Mesendoderm (in vitro differentiated cells): ENCODE results near the gene TBL1X.

Experiments used
- DNase-seq: peaks from one replicate; pipeline ENCODE4 v3.0.0; 2013
- H2AK5ac ChIP-seq: 2 replicates; pipeline ENCODE4 v1.6.1; 2013; ENCODE audit warnings: low read length, inconsistent platforms
- H2BK120ac ChIP-seq: 2 replicates; pipeline ENCODE4 v1.6.1; 2013; ENCODE audit warnings: low read depth, mild to moderate bottlenecking, low read length, moderate library complexity, mixed read lengths
- H2BK15ac ChIP-seq: replicated peaks from 2 replicates; pipeline ENCODE4 v1.6.1; 2013; ENCODE audit warnings: low read depth, mild to moderate bottlenecking, moderate library complexity
- H2BK5ac ChIP-seq: 2 replicates; pipeline ENCODE4 v1.6.1; 2013; ENCODE audit warnings: low read length, inconsistent platforms
- H3K18ac ChIP-seq: 2 replicates; pipeline ENCODE4 v1.6.1; 2013; ENCODE audit warnings: mild to moderate bottlenecking, low read length, mixed read lengths
- H3K23ac ChIP-seq: one replicate; pipeline ENCODE4 v1.6.1; 2013; ENCODE audit warnings: low read length
- H3K27ac ChIP-seq: 2 replicates; pipeline ENCODE4 v1.5.1; 2013; ENCODE audit warnings: low read depth, mild to moderate bottlenecking, inconsistent platforms, low read length, moderate library complexity
- H3K27me3 ChIP-seq: 2 replicates; pipeline ENCODE4 v1.6.1; 2013; ENCODE audit warnings: low read length, control low read depth, mild to moderate bottlenecking, inconsistent platforms; ENCODE audit not compliant: insufficient read depth, poor library complexity
- H3K36me3 ChIP-seq: 2 replicates; pipeline ENCODE4 v1.6.1; 2013; ENCODE audit warnings: low read length, inconsistent platforms; ENCODE audit not compliant: control insufficient read depth, insufficient read depth
- H3K4ac ChIP-seq: one replicate; pipeline ENCODE4 v1.6.1; 2013; ENCODE audit warnings: low read depth, mild to moderate bottlenecking, low read length, moderate library complexity
- H3K4me1 ChIP-seq: 2 replicates; pipeline ENCODE4 v1.6.1; 2013; ENCODE audit warnings: low read depth, low read length, inconsistent platforms; ENCODE audit not compliant: control insufficient read depth
- H3K4me2 ChIP-seq: 2 replicates; pipeline ENCODE4 v1.6.1; 2013; ENCODE audit warnings: low read length
- H3K4me3 ChIP-seq: 2 replicates; pipeline ENCODE4 v1.5.1; 2013; ENCODE audit warnings: mild to moderate bottlenecking, low read length
- H3K56ac ChIP-seq: one replicate; pipeline ENCODE4 v1.6.1; 2013; ENCODE audit warnings: low read length
- H3K79me1 ChIP-seq: 2 replicates; pipeline ENCODE4 v1.6.1; 2013; ENCODE audit warnings: low read length, inconsistent platforms
- H3K79me2 ChIP-seq: 2 replicates; pipeline ENCODE4 v1.6.1; 2013; ENCODE audit warnings: mild to moderate bottlenecking, low read length; ENCODE audit not compliant: control insufficient read depth, insufficient read depth
- H3K9ac ChIP-seq: 2 replicates; pipeline ENCODE4 v1.6.1; 2013; ENCODE audit warnings: low read length, inconsistent platforms
- H4K5ac ChIP-seq: one replicate; pipeline ENCODE4 v1.6.1; 2013; ENCODE audit warnings: low read length
- H4K8ac ChIP-seq: one replicate; pipeline ENCODE4 v1.6.1; 2013; ENCODE audit warnings: low read depth, mild to moderate bottlenecking, control low read depth, low read length, moderate library complexity
- WGBS: extraction: QIAGEN DNeasy Blood & Tissue Kit; methylation state at CpG from one replicate; pipeline ENCODE4 v1.1.7; 2013; ENCODE audit warnings: low lambda C conversion rate, missing lambda C conversion rate; ENCODE audit not compliant: insufficient coverage; ENCODE audit errors: extremely low coverage; 5-methylcytosine and 5-hydroxymethylcytosine counted together

TBL1X gene

GRCh38 chrX:9647431-9647830 lies 182.6 kb downstream of the TBL1X start:
- H3K4ac ChIP-seq, result no peak overlapping the region
- DNase-seq, result no peak
- no peak overlapping the region for H3K4me2 ChIP-seq
- no peaks in the 10 kb centered on the region for H3K79me1 ChIP-seq
- H3K36me3 ChIP-seq, result no peaks in the 10 kb centered on the region
- no peak overlapping the region for H2AK5ac ChIP-seq
- H3K56ac ChIP-seq, result no peak overlapping the region
- H3K23ac ChIP-seq, result no peak overlapping the region
- no peak overlapping the region for H3K4me3 ChIP-seq
- H2BK5ac ChIP-seq, result no peak overlapping the region
- no CpG with 5 or more reads among the region's 7 CpGs for WGBS
- H2BK15ac ChIP-seq, result no peak overlapping the region
- H3K27ac ChIP-seq, result no peak overlapping the region
- H3K27me3 ChIP-seq, result no peaks in the 10 kb centered on the region
- H3K79me2 ChIP-seq, result no peaks in the 10 kb centered on the region
- no peaks in the 10 kb centered on the region for H3K4me1 ChIP-seq
- H3K9ac ChIP-seq, result no peak overlapping the region
- no peak overlapping the region for H4K8ac ChIP-seq
- no peak overlapping the region for H4K5ac ChIP-seq
- H2BK120ac ChIP-seq, result no peak overlapping the region
- H3K18ac ChIP-seq, result no peak overlapping the region

GRCh38 chrX:9650091-9650490 lies 185.2 kb downstream of the TBL1X start:
- Histone ChIP-seq H3K9ac (no peak overlapping the region), H3K27me3 (no peaks in the 10 kb centered on the region), H2BK5ac (no peak overlapping the region), H2BK15ac (no peak overlapping the region), H3K4me1 (no peaks in the 10 kb centered on the region), H3K18ac (no peak overlapping the region), H2AK5ac (no peak overlapping the region), H4K5ac (no peak overlapping the region), H3K79me1 (no peaks in the 10 kb centered on the region), H3K4ac (no peak overlapping the region), H3K79me2 (no peaks in the 10 kb centered on the region), H3K27ac (no peak overlapping the region), H4K8ac (no peak overlapping the region), H3K4me2 (no peak overlapping the region), H2BK120ac (no peak overlapping the region), H3K36me3 (no peaks in the 10 kb centered on the region), H3K4me3 (no peak overlapping the region), H3K56ac (no peak overlapping the region), H3K23ac (no peak overlapping the region)
- no peak for DNase-seq
- no CpG with 5 or more reads among the region's 3 CpGs for WGBS

- DNase-seq, result no peak
- no peak overlapping the region for H3K27ac ChIP-seq
- H2BK120ac ChIP-seq, result no peak overlapping the region
- H3K4me2 ChIP-seq, result no peak overlapping the region
- WGBS, result no CpG with 5 or more reads among the region's 9 CpGs
- H3K4me3 ChIP-seq, result no peak overlapping the region
- H3K9ac ChIP-seq, result no peak overlapping the region
- H3K4me1 ChIP-seq, result no peaks in the 10 kb centered on the region
- H3K36me3 ChIP-seq, result no peaks in the 10 kb centered on the region
- H2BK15ac ChIP-seq, result no peak overlapping the region
- no peak overlapping the region for H2AK5ac ChIP-seq
- H3K23ac ChIP-seq, result no peak overlapping the region
- no peaks in the 10 kb centered on the region for H3K27me3 ChIP-seq
- no peak overlapping the region for H4K5ac ChIP-seq
- H3K18ac ChIP-seq, result no peak overlapping the region
- no peak overlapping the region for H4K8ac ChIP-seq
- no peak overlapping the region for H3K4ac ChIP-seq
- no peak overlapping the region for H3K56ac ChIP-seq
- H3K79me1 ChIP-seq, result no peaks in the 10 kb centered on the region
- H3K79me2 ChIP-seq, result no peaks in the 10 kb centered on the region
- no peak overlapping the region for H2BK5ac ChIP-seq
Observed at GRCh38 chrX:9651737-9652136, 186.9 kb downstream of the TBL1X start.

- Histone ChIP-seq H3K4me3 (no peak overlapping the region), H3K27me3 (no peaks in the 10 kb centered on the region), H3K4me1 (no peaks in the 10 kb centered on the region), H3K27ac (no peak overlapping the region), H2AK5ac (no peak overlapping the region), H3K4me2 (no peak overlapping the region), H2BK5ac (no peak overlapping the region), H2BK120ac (no peak overlapping the region), H4K8ac (no peak overlapping the region), H3K79me1 (no peaks in the 10 kb centered on the region), H3K4ac (no peak overlapping the region), H3K18ac (no peak overlapping the region), H3K9ac (no peak overlapping the region), H2BK15ac (no peak overlapping the region), H3K36me3 (no peaks in the 10 kb centered on the region), H4K5ac (no peak overlapping the region), H3K56ac (no peak overlapping the region), H3K79me2 (no peaks in the 10 kb centered on the region), H3K23ac (no peak overlapping the region)
- no peak for DNase-seq
- WGBS, result no CpG with 5 or more reads among the region's 13 CpGs
Observed at GRCh38 chrX:9654929-9655328, 190.1 kb downstream of the TBL1X start.

- Histone ChIP-seq H3K79me2 (no peaks in the 10 kb centered on the region), H2AK5ac (no peak overlapping the region), H3K9ac (no peak overlapping the region), H4K8ac (no peak overlapping the region), H2BK15ac (no peak overlapping the region), H3K79me1 (no peaks in the 10 kb centered on the region), H3K56ac (no peak overlapping the region), H3K18ac (no peak overlapping the region), H3K27ac (no peak overlapping the region), H3K4me1 (no peaks in the 10 kb centered on the region), H4K5ac (no peak overlapping the region), H3K36me3 (no peaks in the 10 kb centered on the region), H3K27me3 (no peaks in the 10 kb centered on the region), H3K4ac (no peak overlapping the region), H3K23ac (no peak overlapping the region), H3K4me2 (no peak overlapping the region), H3K4me3 (no peak overlapping the region), H2BK5ac (no peak overlapping the region), H2BK120ac (no peak overlapping the region)
- DNase-seq, result no peak
- WGBS, result no CpG with 5 or more reads among the region's 6 CpGs
Observed at GRCh38 chrX:9656277-9656676, 191.4 kb downstream of the TBL1X start.

- WGBS, result no CpG with 5 or more reads among the region's 3 CpGs
Observed at GRCh38 chrX:9656871-9657270, 192.0 kb downstream of the TBL1X start.

More at GRCh38 chrX:9656871-9657270, 192.0 kb downstream of the TBL1X start:
- Histone ChIP-seq H3K4ac (no peak overlapping the region), H2BK5ac (no peak overlapping the region), H3K79me1 (no peaks in the 10 kb centered on the region), H2AK5ac (no peak overlapping the region), H2BK120ac (no peak overlapping the region), H3K4me3 (no peak overlapping the region), H2BK15ac (no peak overlapping the region), H3K18ac (no peak overlapping the region), H3K27ac (no peak overlapping the region), H3K79me2 (no peaks in the 10 kb centered on the region), H3K27me3 (no peaks in the 10 kb centered on the region), H4K5ac (no peak overlapping the region), H3K4me1 (no peaks in the 10 kb centered on the region), H3K36me3 (no peaks in the 10 kb centered on the region), H3K23ac (no peak overlapping the region), H3K4me2 (no peak overlapping the region), H4K8ac (no peak overlapping the region), H3K9ac (no peak overlapping the region), H3K56ac (no peak overlapping the region)
- no peak for DNase-seq
